Natural killer cell (primary cell): ENCODE measurements around the gene CDK5. TPM values are rescaled to one million over a fixed set of nuclear protein-coding genes. Genes with fewer than 3 reads are reported as not detected.

Experiments
- ATAC-seq, 3 donors: fragments of 150-1000 bp in 2 of 3; fragments of 200-7000 bp in 1 of 3; cut with Tn5 transposase; 1 replicate in 1 of 3; 2 replicates in 2 of 3; pipeline ENCODE4 v1.10.0; 2021; ENCODE audit warnings: mild to moderate bottlenecking in 2 of 3, moderate library complexity in 2 of 3
- DNase-seq, 2 donors: peaks; one replicate each; pipeline versions ENCODE4 v3.0.0 to v3.0.0-alpha.2; 2013 to 2021; ENCODE audit warnings: mixed read lengths in 1 of 2
- H3K27ac ChIP-seq: one replicate; pipeline ENCODE4 v1.5.1; 2013; ENCODE audit warnings: mild to moderate bottlenecking, low read length
- H3K27me3 ChIP-seq: one replicate; pipeline ENCODE4 v1.6.1; 2013; ENCODE audit warnings: low read length; ENCODE audit not compliant: control insufficient read depth, insufficient read depth
- H3K36me3 ChIP-seq: one replicate; pipeline ENCODE4 v1.6.1; 2013; ENCODE audit warnings: low read length; ENCODE audit not compliant: control insufficient read depth, insufficient read depth
- H3K4me1 ChIP-seq: one replicate; pipeline ENCODE4 v1.6.1; 2013; ENCODE audit warnings: low read length; ENCODE audit not compliant: control insufficient read depth, insufficient read depth
- H3K4me3 ChIP-seq: one replicate; pipeline ENCODE4 v1.5.1; 2013; ENCODE audit warnings: low read length
- H3K9me3 ChIP-seq: one replicate; pipeline ENCODE4 v1.6.1; 2013; ENCODE audit warnings: low read length; ENCODE audit not compliant: control insufficient read depth, insufficient read depth
- H3K27ac Mint-ChIP-seq, 2 donors: one replicate each; pipeline ENCODE4 v1.8.0; 2022; ENCODE audit warnings: mild to moderate bottlenecking in 2 of 2, mixed read lengths in 2 of 2, moderate library complexity in 1 of 2
- H3K27me3 Mint-ChIP-seq, 2 donors: one replicate each; pipeline ENCODE4 v1.8.0; 2022; ENCODE audit warnings: low read depth in 2 of 2, mixed read lengths in 2 of 2
- H3K36me3 Mint-ChIP-seq: one replicate; pipeline ENCODE4 v1.8.0; 2022; ENCODE audit warnings: mixed read lengths
- H3K4me1 Mint-ChIP-seq, 2 donors: one replicate each; pipeline ENCODE4 v1.8.0; 2022; ENCODE audit warnings: mixed read lengths in 2 of 2
- H3K4me3 Mint-ChIP-seq: one replicate; pipeline ENCODE4 v1.8.0; 2022; ENCODE audit warnings: mild to moderate bottlenecking, moderate library complexity, mixed read lengths
- H3K9me3 Mint-ChIP-seq, 2 donors: one replicate each; pipeline ENCODE4 v1.8.0; 2022; ENCODE audit warnings: mixed read lengths in 2 of 2
- CTCF ChIP-seq: fragments of 200-600 bp; IDR thresholded peaks from one replicate; pipeline ENCODE4 v1.8.0; 2022; ENCODE audit warnings: antibody characterized with exemption
- WGBS: methylation state at CpG from one replicate; pipeline ENCODE4 v1.1.7; 2013; ENCODE audit warnings: missing lambda C conversion rate; ENCODE audit not compliant: insufficient coverage; 5-methylcytosine and 5-hydroxymethylcytosine counted together
- intact Hi-C: fragments of 100-400 bp; cut with micrococcal nuclease; formaldehyde crosslinking; loops from one replicate; pipeline ENCODE4 v1.14.2; 2022
- total RNA-seq, 4 donors: library from RNA; stranded (reverse); fragments of 120-200 nt in 1 of 4; gene quantifications; one replicate each; pipeline versions ENCODE4 v1.2.3 to v1.2.4, GENCODE V29; 2013 to 2022

The CDK5 gene
- total RNA-seq, 3 donors from 2014 or later (not counting 1 experiment from before 2014, with no cell fraction given): 6.2 to 8.0 (median 6.6) TPM

- intact Hi-C loops: no loop called here
- Mint-ChIP-seq H3K4me3 (peak overlapping the region; percentile 74), H3K27me3 (no peaks in the 10 kb centered on the region), H3K36me3 (no peaks in the 10 kb centered on the region), H3K27ac (peak overlapping the region; percentile 45 to 80), H3K9me3 (no peaks in the 10 kb centered on the region), H3K4me1 (peaks cover 42 to 48% of the 10 kb centered on the region in 2 donors)
- Histone ChIP-seq H3K36me3 (no peaks in the 10 kb centered on the region), H3K4me1 (peaks cover 50% of the 10 kb centered on the region), H3K9me3 (no peaks in the 10 kb centered on the region), H3K4me3 (peak overlapping the region; percentile 37), H3K27ac (peak overlapping the region; percentile 62), H3K27me3 (no peaks in the 10 kb centered on the region)
- DNase-seq (no peak), ATAC-seq (no peak)
- 38% methylated on average over 15 of the region's 16 CpGs for WGBS
- no peak for TF ChIP-seq CTCF
Measured at GRCh38 chr7:151088019-151088855, 30.5 kb upstream of the CDK5 start.

- Mint-ChIP-seq H3K4me1 (peaks cover 48 to 55% of the 10 kb centered on the region in 2 donors), H3K9me3 (no peaks in the 10 kb centered on the region)
- H3K4me1 ChIP-seq: peaks cover 55% of the 10 kb centered on the region
Measured at GRCh38 chr7:151087245-151088018, 29.7 kb upstream of the CDK5 start.

GRCh38 chr7:151086802-151087244, 29.1 kb upstream of the CDK5 start:
- peak overlapping the region; percentile 59 for H3K27ac ChIP-seq
- no peak for ATAC-seq

More at GRCh38 chr7:151087245-151088018, 29.7 kb upstream of the CDK5 start:
- peak overlapping the region; percentile 45 to 80 for H3K27ac Mint-ChIP-seq
- Histone ChIP-seq H3K4me3 (peak overlapping the region; percentile 63), H3K9me3 (no peaks in the 10 kb centered on the region), H3K36me3 (no peaks in the 10 kb centered on the region), H3K27ac (peak overlapping the region; percentile 62), H3K27me3 (no peaks in the 10 kb centered on the region)
- WGBS: under 1% methylated on average over 70 of the region's 70 CpGs
- peak; percentile 31 for TF ChIP-seq CTCF
- ATAC-seq (peak; percentile 6 to 26 (median 15)), DNase-seq (peak; percentile 39 to 71)
- H3K4me3 Mint-ChIP-seq: peak overlapping the region; percentile 91
- H3K27me3 Mint-ChIP-seq: no peaks in the 10 kb centered on the region
- no peaks in the 10 kb centered on the region for H3K36me3 Mint-ChIP-seq
- intact Hi-C loops: no loop called here

More at GRCh38 chr7:151086802-151087244, 29.1 kb upstream of the CDK5 start:
- no peaks in the 10 kb centered on the region for H3K9me3 Mint-ChIP-seq
- H3K27ac Mint-ChIP-seq: peak overlapping the region; percentile 26 to 80
- Histone ChIP-seq H3K27me3 (no peaks in the 10 kb centered on the region), H3K9me3 (no peaks in the 10 kb centered on the region), H3K4me1 (peaks cover 61% of the 10 kb centered on the region), H3K4me3 (peak overlapping the region; percentile 63), H3K36me3 (no peaks in the 10 kb centered on the region)
- under 1% methylated on average over 56 of the region's 56 CpGs for WGBS
- no peaks in the 10 kb centered on the region for H3K36me3 Mint-ChIP-seq
- peak in 1 of 2 donors; percentile 62 for DNase-seq
- no peak for TF ChIP-seq CTCF
- H3K27me3 Mint-ChIP-seq: no peaks in the 10 kb centered on the region
- H3K4me1 Mint-ChIP-seq: peaks cover 48 to 61% of the 10 kb centered on the region in 2 donors
- intact Hi-C loops: no loop called here
- H3K4me3 Mint-ChIP-seq: peak overlapping the region; percentile 91
